Transverse colon (tissue), 4 donors: ENCODE results near the gene TRPM1. TPM values are rescaled to one million over a fixed set of nuclear protein-coding genes. Genes with fewer than 3 reads are reported as not detected.

Experiments used
- DNase-seq: peaks from one replicate; pipeline ENCODE4 v3.0.0-alpha.2; 2019
- H3K27ac ChIP-seq, 4 donors: fragments of 200-600 bp; sonication (generic); 2 replicates each; pipeline ENCODE4 v1.5.1; 2016 to 2018; ENCODE audit warnings: inconsistent platforms in 4 of 4
- H3K27me3 ChIP-seq: fragments of 200-600 bp; sonication (generic); 2 replicates; pipeline ENCODE4 v1.5.1; 2017; ENCODE audit warnings: inconsistent platforms
- H3K36me3 ChIP-seq, 4 donors: fragments of 200-600 bp; sonication (generic); 2 replicates each; pipeline ENCODE4 v1.5.1; 2017 to 2019; ENCODE audit warnings: inconsistent platforms in 4 of 4
- H3K4me1 ChIP-seq, 4 donors: fragments of 200-600 bp; sonication (generic); 2 replicates each; pipeline ENCODE4 v1.5.1; 2017 to 2020; ENCODE audit warnings: inconsistent platforms in 4 of 4
- H3K4me3 ChIP-seq, 4 donors: fragments of 200-600 bp; sonication (generic); 1 replicate in 1 of 4; 2 replicates in 3 of 4; pipeline versions ENCODE4 v1.5.1 to v1.6.1; 2017 to 2019; ENCODE audit warnings: inconsistent platforms in 4 of 4
- H3K9me3 ChIP-seq, 2 donors: fragments of 200-600 bp; sonication (generic); 2 replicates each; pipeline ENCODE4 v1.5.1; 2017 to 2019; ENCODE audit warnings: inconsistent platforms in 2 of 2
- CTCF ChIP-seq, 5 experiments: fragments of 200-600 bp in 3 of 5; fragments of 450-650 bp in 2 of 5; sonication (generic) in 3 of 5; IDR thresholded peaks; 1 replicate in 2 of 5; 2 replicates in 3 of 5; pipeline ENCODE4 v1.5.1; 2016 to 2017; ENCODE audit warnings: antibody characterized with exemption in 5 of 5, inconsistent platforms in 3 of 5, mild to moderate bottlenecking in 2 of 5, moderate library complexity in 1 of 5
- EP300 ChIP-seq: sonication (generic); formaldehyde crosslinking; IDR thresholded peaks from one replicate; pipeline ENCODE4 v1.6.1; 2017; ENCODE audit warnings: antibody characterized with exemption, low read depth
- POLR2A ChIP-seq: fragments of 450-650 bp; IDR thresholded peaks from one replicate; pipeline ENCODE4 v1.6.1; 2016; ENCODE audit warnings: antibody characterized with exemption, mild to moderate bottlenecking, moderate library complexity
- POLR2AphosphoS5 ChIP-seq, 3 donors: sonication (generic); formaldehyde crosslinking; IDR thresholded peaks; one replicate each; pipeline ENCODE4 v1.6.1; 2016; ENCODE audit warnings: antibody characterized with exemption in 3 of 3
- WGBS, 2 donors: methylation state at CpG; one replicate each; pipeline ENCODE4 v1.1.5; 2018; ENCODE audit warnings: low coverage in 1 of 2; 5-methylcytosine and 5-hydroxymethylcytosine counted together
- in situ Hi-C, 4 donors: fragments of 200-750 bp; cut with MboI; loops; one replicate each; pipeline versions ENCODE4 v1.15.0 to v1.15.1; 2017; ENCODE audit warnings: low sequenced_read_pairs in 3 of 4, low pct_ligation_motif_present in 1 of 4, low pct_unique_long_range_greater_than_20kb in 1 of 4
- intact Hi-C: fragments of 100-400 bp; cut with DNase I; formaldehyde crosslinking; loops from one replicate; pipeline ENCODE4 v1.15.1; 2023; ENCODE audit warnings: low total_unique reads
- total RNA-seq, 4 donors: library from RNA; depleted of rRNA; stranded (reverse); fragments of >200 nt; gene quantifications; one replicate each; pipeline ENCODE4 v1.1.0, GENCODE V29; 2016

TRPM1 gene
- total RNA-seq, 4 donors from 2014 or later, result not detected

GRCh38 chr15:31047437-31047836 lies 54.1 kb downstream of the TRPM1 start:
- Histone ChIP-seq H3K4me3 (no peak overlapping the region), H3K4me1 (no peaks in the 10 kb centered on the region), H3K9me3 (no peaks in the 10 kb centered on the region), H3K36me3 (no peaks in the 10 kb centered on the region), H3K27me3 (no peaks in the 10 kb centered on the region), H3K27ac (no peak overlapping the region)
- WGBS, 2 donors, result 93% methylated on average over 8 of the region's 8 CpGs; no CpG with 5 or more reads in 1 of the 2 donors
- intact Hi-C loops (no loop called here), in situ Hi-C loops (no loop called here)
- no peak for TF ChIP-seq POLR2A
- TF ChIP-seq EP300, result no peak
- no peak for TF ChIP-seq CTCF (IDR thresholded peaks at IDR 0.05)
- TF ChIP-seq POLR2AphosphoS5 (IDR thresholded peaks at IDR 0.05), result no peak
- no peak for DNase-seq

- H3K36me3 ChIP-seq, result no peaks in the 10 kb centered on the region
- 73 to 81% methylated on average over 9 to 19 of the region's 19 CpGs for WGBS, 2 donors
- no peak for TF ChIP-seq POLR2A
- TF ChIP-seq EP300, result no peak
- no peak for TF ChIP-seq CTCF (IDR thresholded peaks at IDR 0.05)
- TF ChIP-seq POLR2AphosphoS5 (IDR thresholded peaks at IDR 0.05), result no peak
- intact Hi-C loops (no loop called here), in situ Hi-C loops (no loop called here)
- DNase-seq, result no peak
- H3K4me1 ChIP-seq, result no peaks in the 10 kb centered on the region
- no peaks in the 10 kb centered on the region for H3K27me3 ChIP-seq
- H3K4me3 ChIP-seq, result no peak overlapping the region
- no peak overlapping the region for H3K27ac ChIP-seq
- H3K9me3 ChIP-seq, result no peaks in the 10 kb centered on the region
Measured at GRCh38 chr15:31046759-31047359, 54.7 kb downstream of the TRPM1 start.

GRCh38 chr15:31045606-31046005 lies 55.9 kb downstream of the TRPM1 start:
- WGBS, 2 donors, result 84 to 90% methylated on average over 3 of the region's 3 CpGs

GRCh38 chr15:31042751-31043150 lies 58.8 kb downstream of the TRPM1 start:
- TF ChIP-seq POLR2AphosphoS5 (IDR thresholded peaks at IDR 0.05) (no peak), EP300 (no peak), POLR2A (no peak), CTCF (IDR thresholded peaks at IDR 0.05) (no peak)
- Histone ChIP-seq H3K27me3 (no peaks in the 10 kb centered on the region), H3K36me3 (no peaks in the 10 kb centered on the region), H3K27ac (no peak overlapping the region), H3K4me3 (no peak overlapping the region), H3K4me1 (no peaks in the 10 kb centered on the region), H3K9me3 (no peaks in the 10 kb centered on the region)
- in situ Hi-C loops, result no loop called here
- intact Hi-C loops, result no loop called here
- no peak for DNase-seq
- 84 to 93% methylated on average over 2 of the region's 2 CpGs for WGBS, 2 donors

More at GRCh38 chr15:31045606-31046005, 55.9 kb downstream of the TRPM1 start:
- in situ Hi-C loops (no loop called here), intact Hi-C loops (no loop called here)
- H3K4me3 ChIP-seq, result no peak overlapping the region
- no peak for DNase-seq
- H3K36me3 ChIP-seq, result no peaks in the 10 kb centered on the region
- no peaks in the 10 kb centered on the region for H3K4me1 ChIP-seq
- H3K27ac ChIP-seq, result no peak overlapping the region
- H3K27me3 ChIP-seq, result no peaks in the 10 kb centered on the region
- TF ChIP-seq POLR2A, result no peak
- no peak for TF ChIP-seq POLR2AphosphoS5 (IDR thresholded peaks at IDR 0.05)
- TF ChIP-seq EP300, result no peak
- TF ChIP-seq CTCF (IDR thresholded peaks at IDR 0.05), result no peak
- no peaks in the 10 kb centered on the region for H3K9me3 ChIP-seq
